H1 (cell line): ENCODE results near the gene NDUFS7. TPM values are rescaled to one million over a fixed set of nuclear protein-coding genes. Genes with fewer than 3 reads are reported as not detected.

Experiments used
- ASH2L ChIP-seq: fragments of 200-600, 300-600 bp; sonication (generic); IDR thresholded peaks from one replicate; pipeline ENCODE4 v1.7.1; 2017; ENCODE audit warnings: low read length
- NANOG ChIP-seq: IDR thresholded peaks from 2 replicates; pipeline ENCODE4 v1.6.1; 2011; ENCODE audit warnings: low read length, low read depth, mild to moderate bottlenecking, inconsistent platforms; ENCODE audit not compliant: insufficient read depth, poor library complexity, severe bottlenecking
- RAD21 ChIP-seq, 2 experiments: IDR thresholded peaks in 1 of 2; conservative IDR thresholded peaks in 1 of 2; 2 replicates each; pipeline ENCODE4 v1.6.1; 2011; ENCODE audit warnings: low read depth in 2 of 2, low read length in 2 of 2, improper control_type of control experiment in 1 of 2, inconsistent platforms in 1 of 2, mild to moderate bottlenecking in 1 of 2, moderate library complexity in 1 of 2
- polyA plus RNA-seq, 7 experiments: library from polyadenylated mRNA; depleted of rRNA in 3 of 7; stranded (reverse) in 5 of 7; unstranded in 2 of 7; fragments of >200 nt in 5 of 7; fragments of 200-250 nt in 2 of 7; gene quantifications; 1 replicate in 5 of 7; 2 replicates in 1 of 7; 4 replicates in 1 of 7; pipeline versions ENCODE4 v1.2.1 to v1.2.3, GENCODE V29; 2011 to 2013; ENCODE audit warnings: missing spikeins in 2 of 7, mixed read lengths in 2 of 7
- total RNA-seq: library from RNA; stranded (reverse); fragmentation: NEBNext Ultra II Directional; extraction: Animal tissue kit (Norgen Biotek cat#: 25700); gene quantifications from 2 replicates; pipeline ENCODE4 v1.2.1, GENCODE V29; 2021

NDUFS7 gene
- total and polyA plus RNA-seq, 2 of the 8 experiments (the other 6 are each of a cell fraction or from before 2014, with no cell fraction given) = 78.1 to 309 TPM

GRCh38 chr19:1421218-1421957 is 37.7 kb downstream of the NDUFS7 start (continued):
- TF ChIP-seq NANOG = no peak
- TF ChIP-seq ASH2L = no peak
- TF ChIP-seq RAD21 (IDR thresholded peaks at IDR 0.05 in 1 of 2, conservative IDR thresholded peaks at IDR 0.05 in 1 of 2; ENCODE audit: low read depth in 2 of 2, low read length in 2 of 2) = no peak
